HG02610 (cell line): ENCODE results near the gene SORCS1.

Experiments used
- ATAC-seq: cut with Tn5 transposase; IDR thresholded peaks from one replicate; pipeline ENCODE4 v1.9.1; 2021; ENCODE audit warnings: mild to moderate bottlenecking, moderate library complexity; ENCODE audit not compliant: unreplicated experiment

SORCS1 gene

GRCh38 chr10:106696239-106696638 is 468.3 kb downstream of the SORCS1 start:
- ATAC-seq, result no peak

- ATAC-seq, result no peak
These were observed 469.8 kb downstream of the SORCS1 start for GRCh38 chr10:106694696-106695095.

GRCh38 chr10:106682175-106682574 is 482.3 kb downstream of the SORCS1 start:
- no peak for ATAC-seq

GRCh38 chr10:106680061-106680460 is 484.4 kb downstream of the SORCS1 start:
- no peak for ATAC-seq

GRCh38 chr10:106679314-106679713 is 485.2 kb downstream of the SORCS1 start:
- ATAC-seq, result no peak

GRCh38 chr10:106672517-106673175 is 491.9 kb downstream of the SORCS1 start:
- no peak for ATAC-seq

- ATAC-seq, result no peak
These were observed 502.8 kb downstream of the SORCS1 start for GRCh38 chr10:106661767-106662140.

GRCh38 chr10:106661133-106661766 is 503.3 kb downstream of the SORCS1 start:
- ATAC-seq, result no peak

- ATAC-seq, result no peak
These were observed 504.0 kb downstream of the SORCS1 start for GRCh38 chr10:106660550-106660949.

- ATAC-seq, result no peak
These were observed 508.9 kb downstream of the SORCS1 start for GRCh38 chr10:106655636-106656035.

- no peak for ATAC-seq
These were observed 509.3 kb downstream of the SORCS1 start for GRCh38 chr10:106655165-106655564.

GRCh38 chr10:106652279-106652678 is 512.2 kb downstream of the SORCS1 start:
- ATAC-seq, result no peak

- no peak for ATAC-seq
These were observed 515.7 kb downstream of the SORCS1 start for GRCh38 chr10:106648534-106649481.

- ATAC-seq, result no peak
These were observed 521.0 kb downstream of the SORCS1 start for GRCh38 chr10:106643473-106643872.

GRCh38 chr10:106637873-106638272 is 526.6 kb downstream of the SORCS1 start:
- no peak for ATAC-seq

GRCh38 chr10:106636766-106637491 is 527.6 kb downstream of the SORCS1 start:
- ATAC-seq, result no peak

- ATAC-seq, result no peak
These were observed 528.6 kb downstream of the SORCS1 start for GRCh38 chr10:106635947-106636346.

GRCh38 chr10:106631016-106631702 is 533.3 kb downstream of the SORCS1 start:
- ATAC-seq, result no peak

- ATAC-seq, result no peak
These were observed 538.1 kb downstream of the SORCS1 start for GRCh38 chr10:106626371-106626770.

GRCh38 chr10:106625751-106626150 is 538.8 kb downstream of the SORCS1 start:
- no peak for ATAC-seq
